ENCODE results near the gene SLIT3.

SLIT3 gene

DNA sequence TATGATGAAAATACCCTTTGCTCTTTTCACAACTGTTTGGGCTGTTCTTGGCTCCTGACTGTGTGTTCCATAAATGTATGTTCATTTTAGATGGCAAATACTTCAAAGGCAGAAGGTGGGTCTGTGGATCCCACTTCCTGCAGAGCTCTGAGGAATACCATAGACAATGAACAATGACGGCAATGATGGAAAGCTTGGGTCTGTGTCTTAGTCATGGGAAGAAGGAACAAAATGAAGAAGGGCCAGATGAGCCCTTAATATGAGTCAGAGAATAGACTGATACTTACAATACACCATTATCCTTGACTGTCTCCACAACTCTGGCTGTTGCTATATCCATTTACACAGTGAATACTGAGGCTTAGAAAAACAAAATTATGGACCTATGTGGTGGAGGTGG, 126.0 kb downstream of the SLIT3 start:
- no peak for DNase-seq (ENCODE audit: low spot score)

DNA sequence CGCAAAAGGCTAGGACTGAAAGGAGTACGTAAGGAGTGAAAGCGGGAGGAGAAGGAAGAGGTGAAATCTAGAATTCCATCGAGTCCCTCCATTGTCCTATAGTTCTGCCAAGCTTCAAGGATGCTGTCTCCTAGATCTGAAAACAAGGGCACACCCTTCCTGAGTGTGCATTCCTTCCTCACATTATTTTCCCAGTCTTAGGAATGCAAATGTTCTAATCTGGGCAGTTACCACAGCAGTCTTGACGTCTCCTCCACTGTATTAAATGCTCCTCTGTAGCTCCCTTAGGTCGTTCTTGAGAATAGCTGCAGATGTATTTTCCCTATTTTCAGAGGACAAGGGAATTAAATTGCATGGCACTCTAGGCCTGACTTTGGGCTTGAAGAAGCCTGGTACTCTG, 127.6 kb downstream of the SLIT3 start:
- no peak for DNase-seq (ENCODE audit: low spot score)

DNA sequence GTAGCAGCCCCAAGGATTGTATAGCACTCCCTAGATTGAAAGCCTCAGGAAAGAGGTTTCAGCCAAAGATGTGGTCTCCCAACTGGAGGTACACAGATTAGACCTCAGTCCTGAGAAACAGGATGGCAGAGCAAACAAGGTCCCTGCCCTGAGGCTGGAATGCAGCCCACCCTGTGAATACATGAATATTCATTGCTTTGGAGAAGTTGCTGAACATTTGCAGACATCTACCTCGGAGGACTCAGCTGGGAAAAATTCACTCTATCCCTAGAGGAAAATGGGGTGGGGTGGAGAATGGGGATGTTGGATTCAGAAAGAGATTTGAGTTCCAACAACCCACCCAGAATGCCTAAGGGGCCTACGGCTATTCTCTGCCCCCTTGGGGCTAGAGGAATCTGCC, 129.4 kb downstream of the SLIT3 start:
- DNase-seq (ENCODE audit: low spot score): no peak

DNA sequence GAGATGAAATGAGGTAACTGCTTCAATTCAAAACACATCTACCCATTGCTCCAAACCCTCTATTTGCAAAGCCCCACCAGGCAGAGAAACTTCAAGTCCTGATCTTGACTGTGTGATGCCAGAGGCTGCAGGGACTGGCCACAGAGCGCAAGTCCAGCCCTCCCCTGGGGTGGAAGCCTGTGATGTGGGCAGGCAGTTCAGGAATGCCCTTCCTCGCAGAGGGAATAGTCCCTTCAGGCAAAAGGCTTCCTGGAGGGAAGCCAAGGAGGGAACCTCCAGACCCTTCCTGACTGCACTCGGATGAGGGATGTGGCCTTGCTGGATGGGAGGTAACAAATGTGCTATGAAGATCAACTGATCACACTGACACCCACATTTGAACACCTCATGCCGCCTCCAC, 131.2 kb downstream of the SLIT3 start:
- no peak for DNase-seq (ENCODE audit: low spot score)

DNA sequence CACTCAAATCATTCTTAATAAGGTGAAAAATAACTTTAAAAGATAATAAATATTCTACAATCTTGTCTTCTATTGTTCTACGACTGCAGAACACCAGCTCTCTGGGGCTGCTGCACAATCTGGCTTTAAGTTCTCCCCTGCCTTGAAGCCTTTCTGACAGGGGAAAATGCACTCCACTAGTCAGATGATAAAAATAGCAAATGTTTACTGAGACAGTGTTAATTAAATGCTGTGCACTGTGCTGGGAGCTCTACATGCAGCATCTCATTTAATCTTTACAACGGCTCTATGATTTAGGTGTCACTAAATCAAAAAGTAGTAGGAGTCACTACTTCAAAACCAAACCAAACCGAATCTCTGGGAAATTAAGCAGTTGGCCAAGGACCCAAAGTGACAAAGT, 132.7 kb downstream of the SLIT3 start:
- DNase-seq (ENCODE audit: low spot score): no peak

DNA sequence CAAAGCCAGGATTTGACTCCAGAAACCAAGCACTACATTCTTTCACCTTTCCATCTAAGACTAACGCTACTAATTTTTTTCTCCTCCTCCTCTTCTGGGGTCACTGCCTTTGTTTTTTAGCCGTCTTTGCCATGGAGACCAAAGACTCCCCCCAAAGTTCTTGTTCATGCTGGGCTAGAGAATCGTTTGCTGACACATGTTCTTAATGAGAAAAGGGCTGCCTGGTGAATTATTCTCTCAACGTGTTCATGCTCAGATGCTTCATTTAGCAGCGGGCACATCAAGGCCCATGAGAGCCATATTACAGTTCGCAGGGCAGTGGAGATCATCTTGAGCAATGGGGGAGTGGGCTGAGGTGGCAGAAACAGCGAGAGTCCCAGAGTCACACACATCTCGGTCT, 134.9 kb downstream of the SLIT3 start:
- no peak for DNase-seq (ENCODE audit: low spot score)

DNA sequence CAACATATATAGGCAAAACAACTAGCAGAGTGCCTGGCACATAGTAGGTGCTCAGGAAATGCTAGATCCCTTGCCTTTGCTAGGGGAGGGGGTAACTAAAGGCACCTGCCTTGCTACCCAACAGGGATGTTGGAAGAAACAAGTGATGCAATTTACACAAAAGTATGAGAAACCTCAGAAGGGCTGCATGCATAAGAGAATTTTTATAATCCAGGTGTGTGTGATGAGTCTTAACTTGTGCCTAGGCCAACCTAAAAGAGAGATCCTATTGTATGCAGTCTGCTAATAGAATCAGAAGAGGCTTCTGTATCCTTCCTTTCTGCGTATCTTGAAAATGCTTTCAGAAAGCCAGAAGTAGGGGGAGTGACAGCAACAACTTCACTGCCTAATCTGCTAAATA, 135.9 kb downstream of the SLIT3 start:
- DNase-seq (ENCODE audit: low spot score): no peak

DNA sequence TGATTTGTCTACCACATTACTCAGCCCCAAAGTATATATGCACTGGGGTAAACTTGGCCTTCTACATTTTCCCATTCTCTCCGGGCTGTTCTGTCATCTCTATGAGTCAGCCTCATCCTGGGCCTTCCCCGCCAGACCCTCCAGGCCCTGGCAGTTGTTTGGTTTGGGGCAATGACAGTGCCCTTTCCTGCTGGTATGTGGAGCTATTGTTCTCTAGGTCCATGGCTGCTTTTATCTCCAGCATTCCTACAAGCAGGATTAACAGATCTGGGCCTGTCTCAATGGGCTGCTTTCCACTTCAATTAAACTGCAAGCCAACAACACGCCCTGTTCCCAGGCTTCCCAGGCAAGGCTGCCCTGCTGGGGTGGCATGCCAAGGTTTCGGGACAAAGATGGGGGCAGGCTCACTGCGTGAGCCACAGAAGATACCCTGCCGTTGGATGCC, 136.4 kb downstream of the SLIT3 start:
- no peak for DNase-seq (ENCODE audit: low spot score)

DNA sequence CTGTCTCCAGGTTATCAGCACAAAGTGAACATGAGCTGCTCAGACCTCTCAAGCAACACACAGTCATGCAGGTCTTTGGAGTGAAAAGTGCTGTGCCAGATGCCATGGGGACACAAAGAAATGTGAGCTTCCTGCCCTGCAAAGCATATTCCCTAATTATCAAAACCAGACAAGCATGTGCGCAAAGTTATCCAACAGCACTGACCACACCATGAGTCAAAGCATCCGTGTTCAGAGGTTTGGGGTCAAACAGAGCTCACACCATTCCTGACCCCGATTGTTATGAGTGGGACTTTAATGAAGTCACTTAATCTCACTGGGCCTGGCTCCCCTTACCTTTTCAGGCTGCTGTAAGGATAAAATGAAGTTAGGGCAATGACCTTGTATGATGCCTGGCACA, 138.5 kb downstream of the SLIT3 start:
- DNase-seq (ENCODE audit: low spot score): no peak

DNA sequence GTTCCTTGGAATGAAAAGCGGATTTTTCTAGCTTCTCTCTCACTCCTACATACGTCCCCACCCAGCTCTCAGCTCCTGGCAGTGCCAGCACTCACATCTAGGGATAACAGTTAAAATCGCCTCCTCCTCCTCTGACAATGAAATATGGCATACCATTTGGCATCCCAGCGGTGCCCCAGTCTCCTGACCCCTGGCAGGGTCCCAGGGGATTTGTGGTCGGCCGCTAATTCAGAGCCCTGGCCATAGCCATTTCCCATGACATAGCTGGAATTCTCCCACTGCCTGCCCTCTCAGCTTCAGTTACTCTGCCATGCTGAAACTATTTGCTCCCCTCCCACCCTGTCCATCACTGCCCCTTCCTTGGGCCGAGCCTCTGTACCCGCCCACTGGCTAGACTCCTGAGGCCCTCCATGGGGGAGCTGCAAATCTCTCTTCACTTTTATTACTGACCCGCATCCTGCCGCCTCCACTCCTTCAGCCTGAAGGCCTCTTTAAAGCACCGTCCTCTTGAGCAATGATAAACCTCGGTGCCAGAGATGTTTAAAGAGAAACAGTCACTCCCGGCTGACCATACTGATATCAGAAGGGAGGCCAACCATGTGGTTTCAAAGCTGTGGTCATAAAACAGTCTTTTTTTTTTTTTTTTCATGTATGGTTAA, 139.8 kb downstream of the SLIT3 start:
- DNase-seq (ENCODE audit: low spot score): peak; percentile 19

DNA sequence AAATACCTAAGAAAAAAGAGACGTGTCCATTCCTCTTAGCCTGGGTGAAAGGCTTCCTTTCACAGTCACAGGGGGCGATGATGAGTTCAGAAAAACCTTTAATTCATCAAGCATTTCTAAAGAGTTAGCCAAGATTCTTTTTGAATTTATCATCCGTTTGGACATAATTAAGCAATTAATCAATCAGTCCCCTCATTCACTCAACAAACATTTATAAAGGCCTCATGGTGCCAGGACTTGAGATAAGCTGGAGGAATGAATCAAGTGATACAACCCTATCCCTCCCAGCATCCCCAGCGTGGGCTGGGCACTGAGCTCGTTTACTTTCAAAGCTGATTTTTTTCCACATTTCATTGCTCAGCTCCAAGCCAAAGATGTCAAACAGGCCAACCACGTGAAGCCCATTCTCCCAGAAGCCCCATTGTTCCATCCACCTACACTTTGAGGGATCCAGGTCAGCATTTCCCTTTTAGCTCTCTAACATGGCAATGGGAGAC, 140.5 kb downstream of the SLIT3 start:
- DNase-seq (ENCODE audit: low spot score): no peak

DNA sequence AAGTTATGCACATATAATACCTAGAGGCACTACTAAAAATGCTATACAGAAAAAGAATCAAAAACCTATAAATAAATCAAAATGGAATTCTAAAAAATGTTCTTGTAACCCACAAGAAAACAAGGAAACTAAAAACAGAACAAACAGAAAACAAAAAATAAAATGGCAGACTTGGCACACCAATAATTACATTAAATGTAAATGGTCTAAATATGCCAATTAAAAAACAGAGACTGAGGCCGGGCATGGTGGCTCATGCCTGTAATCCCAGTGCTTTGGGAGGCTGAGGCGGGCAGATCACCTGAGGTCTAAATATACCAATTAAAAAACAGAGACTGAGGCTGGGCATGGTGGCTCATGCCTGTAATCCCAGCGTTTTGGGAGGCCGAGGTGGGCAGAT, 142.2 kb downstream of the SLIT3 start:
- no peak for DNase-seq (ENCODE audit: low spot score)

DNA sequence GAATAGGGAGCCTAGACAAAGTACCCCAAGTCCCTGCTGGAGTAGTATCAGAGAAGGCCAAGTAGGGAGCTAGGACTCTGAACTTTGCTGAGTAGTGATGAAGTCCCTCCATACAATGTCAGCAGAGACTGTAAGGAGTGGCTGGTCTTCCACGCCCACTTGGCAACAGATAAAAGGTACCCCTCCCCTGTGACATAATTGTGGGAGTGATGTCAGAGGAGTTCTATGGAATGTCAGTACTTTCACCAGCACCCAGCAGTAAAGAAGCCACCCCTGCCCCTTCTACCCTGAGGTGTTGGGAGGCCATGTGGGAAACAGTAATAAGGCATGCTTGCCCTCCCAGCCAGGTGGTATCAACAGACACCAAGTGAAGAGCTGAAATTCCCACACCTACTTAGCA, 143.9 kb downstream of the SLIT3 start:
- DNase-seq (ENCODE audit: low spot score): no peak

DNA sequence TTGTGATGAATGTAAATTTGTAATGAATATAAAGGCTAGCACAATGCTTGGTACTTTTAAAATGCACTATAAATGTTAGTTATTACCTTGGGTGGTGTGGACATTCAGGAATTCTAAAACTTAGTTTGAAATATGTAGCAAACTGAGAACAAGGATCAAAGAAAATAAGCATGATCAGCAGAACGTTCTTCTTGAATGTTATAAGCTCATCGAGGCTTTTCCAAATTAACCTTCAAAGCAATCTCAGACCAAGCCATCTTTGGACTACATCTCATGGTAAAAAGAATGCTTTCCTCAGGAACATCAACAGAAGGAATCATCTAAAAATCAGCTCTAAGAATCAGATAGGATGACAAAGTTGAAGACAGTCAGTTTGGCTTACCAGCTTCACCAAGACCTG, 146.3 kb downstream of the SLIT3 start:
- no peak for DNase-seq (ENCODE audit: low spot score)

DNA sequence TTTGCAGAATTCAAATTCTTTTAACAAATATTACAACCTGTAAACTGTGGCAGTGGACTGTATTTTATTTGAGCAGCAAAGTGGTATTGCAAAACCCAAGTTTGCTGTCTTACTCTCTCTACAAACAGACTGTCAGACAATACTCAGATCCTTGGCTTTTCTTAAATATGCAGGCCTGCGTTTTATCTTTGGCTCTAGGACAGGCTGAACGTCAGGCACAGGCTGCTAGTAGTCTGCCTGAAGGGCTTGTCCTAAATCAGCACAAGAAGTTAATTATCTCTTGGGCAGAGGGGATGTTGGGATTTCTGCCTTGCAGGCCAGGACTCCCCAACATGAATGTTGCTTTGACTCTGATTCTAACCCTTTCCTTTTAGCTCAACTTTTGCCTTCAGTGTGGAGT, 147.5 kb downstream of the SLIT3 start:
- DNase-seq (ENCODE audit: low spot score): no peak

DNA sequence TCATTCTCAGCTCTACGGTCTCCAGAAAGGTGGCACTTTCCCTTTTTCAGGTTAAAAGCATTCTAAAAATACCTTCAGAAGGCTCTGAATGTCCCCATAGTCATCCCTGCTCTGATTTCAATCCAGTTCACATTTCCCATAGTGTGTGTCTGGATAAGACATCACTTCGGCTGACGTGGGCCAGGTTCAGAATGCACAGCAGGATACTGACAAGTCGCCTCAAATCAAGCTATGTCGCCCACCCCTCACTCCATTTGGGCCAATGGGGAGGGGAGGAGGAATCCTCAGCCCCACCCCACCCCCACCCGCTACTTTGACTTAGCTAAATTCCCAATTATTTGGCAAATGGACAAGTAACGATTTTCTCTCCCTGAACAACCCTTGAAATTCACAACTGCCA, 148.0 kb downstream of the SLIT3 start:
- no peak for DNase-seq (ENCODE audit: low spot score)

DNA sequence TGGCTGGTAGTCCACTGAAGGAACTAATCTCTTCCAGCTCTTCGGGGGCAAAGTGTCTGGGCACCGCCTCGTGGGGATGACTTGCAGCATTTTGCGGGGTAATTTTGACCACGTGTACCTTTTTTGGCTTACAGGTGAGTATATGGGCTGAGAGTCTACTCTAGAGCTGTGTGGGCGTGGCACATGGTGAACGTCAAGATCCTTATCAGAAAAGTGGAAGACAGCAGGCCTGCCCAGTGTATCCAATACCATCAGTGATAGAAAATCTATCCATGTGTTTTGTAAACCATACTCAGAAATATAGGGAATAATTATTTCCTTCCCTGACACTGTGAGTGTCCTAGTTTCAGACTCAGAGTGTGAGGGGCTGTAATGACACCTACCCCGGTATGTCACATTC, 148.5 kb downstream of the SLIT3 start:
- DNase-seq (ENCODE audit: low spot score): no peak

DNA sequence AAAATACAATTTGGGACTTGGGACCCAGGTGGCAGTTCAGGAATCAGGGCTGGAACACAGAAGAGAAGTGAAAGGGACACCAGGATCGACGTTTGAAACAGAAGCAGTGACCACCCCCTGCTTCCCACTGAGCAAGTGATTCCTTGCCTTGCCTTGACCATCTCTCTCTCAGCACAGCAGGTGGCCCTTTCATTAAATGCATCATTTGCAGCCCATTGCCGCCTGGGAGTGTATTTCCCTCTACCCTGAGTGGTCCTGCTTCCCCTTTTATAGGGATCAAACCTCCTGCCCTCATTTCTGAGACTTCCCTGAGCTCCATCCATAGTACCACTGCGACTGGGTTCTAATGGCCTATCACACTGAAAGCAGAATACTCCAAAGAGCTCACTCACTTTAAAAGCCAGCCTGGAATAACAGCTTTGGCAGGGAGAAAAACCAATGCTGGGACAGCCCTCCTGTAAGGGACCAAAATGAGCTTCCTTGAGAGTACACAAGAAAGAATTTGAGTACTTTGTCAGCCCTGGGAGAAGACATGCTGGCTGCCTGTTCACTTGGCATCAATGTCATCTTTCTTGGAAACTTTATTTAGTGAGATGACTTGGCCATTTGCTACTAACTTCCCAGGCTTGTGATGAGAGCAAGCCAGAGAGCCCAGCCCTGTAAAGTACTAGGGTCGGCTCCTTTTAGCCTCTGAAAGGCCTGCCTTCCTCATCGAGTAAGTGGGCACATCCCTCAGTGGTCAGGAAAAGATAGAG, 149.7 kb downstream of the SLIT3 start:
- DNase-seq (ENCODE audit: low spot score): no peak

DNA sequence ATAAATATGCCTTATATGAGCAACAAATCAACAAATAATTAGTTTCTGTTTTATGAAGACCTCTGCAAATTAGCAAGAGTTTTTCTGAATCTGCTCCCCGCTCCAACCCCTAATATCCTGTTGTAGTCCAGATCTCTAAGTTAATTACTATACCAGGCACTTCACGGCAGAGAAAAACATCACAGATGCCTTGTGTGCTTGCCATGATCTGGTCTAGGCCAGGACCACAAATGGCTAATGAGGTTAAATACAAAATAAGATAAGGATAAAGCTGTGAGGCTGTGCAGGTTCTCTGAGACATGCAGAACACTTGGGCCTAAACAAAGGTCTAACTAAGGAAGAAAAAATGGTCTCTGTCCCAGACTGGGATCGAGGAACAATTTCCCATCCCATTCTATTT, 150.8 kb downstream of the SLIT3 start:
- DNase-seq (ENCODE audit: low spot score): no peak

DNA sequence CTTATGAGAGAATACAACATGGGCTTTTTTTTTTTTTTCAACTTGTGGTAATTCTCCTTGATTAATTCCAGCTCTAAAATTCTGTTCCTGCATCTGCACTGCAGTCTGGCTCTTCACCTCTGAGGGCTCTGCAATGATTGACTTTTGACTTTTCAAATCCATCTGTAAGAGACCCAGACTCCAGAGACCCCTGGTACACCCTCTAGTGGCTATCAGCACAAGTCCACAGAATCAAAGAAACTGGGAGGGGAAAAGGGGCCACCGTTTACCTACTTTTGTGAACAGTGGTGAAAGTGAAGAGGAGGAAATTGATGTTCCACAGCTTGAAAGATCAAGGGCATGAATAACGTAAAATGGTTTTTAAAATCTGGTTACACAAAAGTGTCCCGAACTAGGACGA, 151.6 kb downstream of the SLIT3 start:
- DNase-seq (ENCODE audit: low spot score): no peak

DNA sequence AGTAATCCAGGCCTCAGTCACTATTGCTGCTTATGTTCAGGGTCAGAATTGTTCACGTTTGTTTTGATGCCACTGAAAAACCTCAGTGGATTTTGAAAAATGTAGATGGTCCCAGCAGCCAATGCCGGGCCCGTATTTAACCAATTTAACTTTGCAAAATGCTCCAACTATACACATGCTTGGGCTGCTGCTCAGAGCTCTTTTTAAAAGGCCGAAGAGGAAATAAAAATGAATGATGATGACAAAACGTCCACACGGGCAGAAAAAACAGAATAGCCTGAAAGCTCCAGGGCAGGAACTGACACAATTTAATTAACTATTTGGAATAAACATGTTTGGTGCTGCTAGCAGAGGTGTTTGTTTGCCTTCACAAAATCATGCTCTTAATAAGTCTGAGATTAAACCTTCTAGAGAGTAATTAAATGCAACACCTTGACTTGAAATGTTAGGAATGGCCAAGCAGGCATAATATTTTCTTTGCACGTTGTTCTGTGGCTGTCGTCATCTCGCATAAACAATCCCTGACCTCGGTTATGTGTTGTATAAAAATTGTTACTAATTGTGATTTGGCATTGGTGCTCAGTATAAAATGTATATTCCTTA, 152.7 kb downstream of the SLIT3 start:
- no peak for DNase-seq (ENCODE audit: low spot score)

DNA sequence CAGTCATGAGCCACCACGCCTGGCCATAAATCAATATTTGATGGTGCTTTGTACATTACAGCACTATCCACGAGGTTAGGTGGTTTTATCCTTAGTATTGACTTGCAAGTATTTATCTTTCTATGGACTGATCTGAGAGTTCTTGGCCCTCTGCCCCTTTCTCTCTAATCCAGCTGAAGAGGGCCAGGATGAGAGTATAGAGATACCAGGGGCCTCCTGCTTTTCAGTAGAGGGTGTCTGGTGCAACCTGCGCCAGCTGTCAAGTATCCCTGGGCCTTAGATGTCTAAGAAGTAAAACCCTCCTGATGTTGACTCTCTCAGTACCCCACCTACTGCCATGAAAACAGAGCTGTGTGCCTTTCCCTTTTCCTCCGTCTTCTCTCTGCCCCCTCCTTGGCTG, 153.4 kb downstream of the SLIT3 start:
- no peak for DNase-seq (ENCODE audit: low spot score)

DNA sequence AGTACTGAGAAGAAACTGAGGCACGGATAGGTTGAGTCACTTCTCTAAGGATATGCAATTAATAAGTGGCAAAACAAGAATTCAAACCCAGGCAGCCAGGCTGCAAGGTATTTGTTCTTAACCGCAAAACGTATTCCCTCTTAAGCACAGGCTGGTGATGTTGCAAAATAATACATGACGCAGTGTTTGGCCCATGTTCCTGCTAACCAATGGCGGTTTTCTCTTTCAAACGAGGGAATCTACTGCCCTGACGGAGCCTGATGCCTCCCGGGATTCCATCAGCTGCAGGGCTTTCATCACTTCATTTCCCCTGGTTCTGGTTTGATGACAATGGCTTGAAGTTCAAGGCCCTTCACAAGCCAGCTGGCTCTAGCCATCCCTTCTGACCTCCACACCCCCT, 154.8 kb downstream of the SLIT3 start:
- no peak for DNase-seq (ENCODE audit: low spot score)

Measured in D341Med (cell line).